Neural crest cell (in vitro differentiated cells): Measurements from ENCODE around the gene ZNF276. TPM values are rescaled to one million over a fixed set of nuclear protein-coding genes. Genes with fewer than 3 reads are reported as not detected.

Experiments
- DNase-seq: peaks from one replicate; pipeline ENCODE4 v3.0.0; 2021; ENCODE audit warnings: low read depth, mixed read lengths, low spot score
- H3K27ac Mint-ChIP-seq: one replicate; pipeline ENCODE4 v1.8.0; 2021; ENCODE audit warnings: mild to moderate bottlenecking, mixed read lengths; ENCODE audit not compliant: unreplicated experiment
- H3K27me3 Mint-ChIP-seq: 2 replicates; pipeline ENCODE4 v1.8.0; 2021; ENCODE audit warnings: low read depth, mild to moderate bottlenecking, mixed read lengths
- H3K36me3 Mint-ChIP-seq: 2 replicates; pipeline ENCODE4 v1.8.0; 2021; ENCODE audit warnings: low read depth, mild to moderate bottlenecking, mixed read lengths
- H3K4me1 Mint-ChIP-seq: 2 replicates; pipeline ENCODE4 v1.8.0; 2021; ENCODE audit warnings: mixed read lengths
- H3K4me3 Mint-ChIP-seq: one replicate; pipeline ENCODE4 v1.8.0; 2021; ENCODE audit warnings: mild to moderate bottlenecking, mixed read lengths
- H3K9me3 Mint-ChIP-seq: 2 replicates; pipeline ENCODE4 v1.8.0; 2021; ENCODE audit warnings: mixed read lengths
- total RNA-seq: library from RNA; stranded (reverse); gene quantifications from 2 replicates; pipeline ENCODE4 v1.2.1, GENCODE V29; 2021
- TF ChIP-seq, protein P1 (sequence below): fragments of 200-600 bp; sonication (generic); conservative IDR thresholded peaks from 2 replicates; pipeline ENCODE4 v1.5.0; 2021; ENCODE audit warnings: antibody characterized with exemption, mild to moderate bottlenecking

ZNF276 gene
- total RNA-seq, 1 donor from 2014 or later: 32.9 TPM

DNA sequence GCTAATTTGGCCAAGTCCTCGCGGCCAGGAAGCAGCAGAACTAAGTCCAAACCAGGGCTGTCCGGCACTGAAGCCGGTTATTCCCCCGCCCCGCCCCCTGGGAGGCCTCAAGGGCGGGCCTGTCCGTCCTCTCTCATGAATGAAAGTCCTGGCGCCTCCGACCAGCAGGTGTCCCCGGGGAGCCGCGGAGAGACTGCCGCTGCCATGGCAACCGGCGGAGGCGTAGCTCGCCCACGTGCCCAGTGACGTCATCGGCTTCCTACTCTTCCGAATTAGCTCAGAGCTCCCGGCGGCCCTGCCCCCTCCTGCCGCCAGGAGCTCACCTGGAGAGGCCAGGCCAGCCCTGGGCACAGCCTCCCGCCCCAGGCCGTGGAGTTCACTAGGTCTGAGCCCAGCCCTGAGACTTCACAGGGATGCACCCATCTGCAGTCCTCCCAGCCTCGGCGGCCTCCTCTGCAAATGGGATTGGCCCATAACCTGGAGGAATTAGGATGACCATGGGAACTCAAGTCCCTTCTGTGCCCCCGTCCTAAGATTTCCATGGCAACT is 21.2 kb upstream of the ZNF276 start:
- H3K4me3 Mint-ChIP-seq: peak overlapping the region; percentile 83
- no peaks in the 10 kb centered on the region for H3K9me3 Mint-ChIP-seq
- H3K36me3 Mint-ChIP-seq: peaks cover 3% of the 10 kb centered on the region
- DNase-seq: peak; percentile 98
- H3K4me1 Mint-ChIP-seq: peaks cover 12% of the 10 kb centered on the region
- TF ChIP-seq, protein P1, sequence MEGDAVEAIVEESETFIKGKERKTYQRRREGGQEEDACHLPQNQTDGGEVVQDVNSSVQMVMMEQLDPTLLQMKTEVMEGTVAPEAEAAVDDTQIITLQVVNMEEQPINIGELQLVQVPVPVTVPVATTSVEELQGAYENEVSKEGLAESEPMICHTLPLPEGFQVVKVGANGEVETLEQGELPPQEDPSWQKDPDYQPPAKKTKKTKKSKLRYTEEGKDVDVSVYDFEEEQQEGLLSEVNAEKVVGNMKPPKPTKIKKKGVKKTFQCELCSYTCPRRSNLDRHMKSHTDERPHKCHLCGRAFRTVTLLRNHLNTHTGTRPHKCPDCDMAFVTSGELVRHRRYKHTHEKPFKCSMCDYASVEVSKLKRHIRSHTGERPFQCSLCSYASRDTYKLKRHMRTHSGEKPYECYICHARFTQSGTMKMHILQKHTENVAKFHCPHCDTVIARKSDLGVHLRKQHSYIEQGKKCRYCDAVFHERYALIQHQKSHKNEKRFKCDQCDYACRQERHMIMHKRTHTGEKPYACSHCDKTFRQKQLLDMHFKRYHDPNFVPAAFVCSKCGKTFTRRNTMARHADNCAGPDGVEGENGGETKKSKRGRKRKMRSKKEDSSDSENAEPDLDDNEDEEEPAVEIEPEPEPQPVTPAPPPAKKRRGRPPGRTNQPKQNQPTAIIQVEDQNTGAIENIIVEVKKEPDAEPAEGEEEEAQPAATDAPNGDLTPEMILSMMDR: peak; percentile 78
- no peak overlapping the region for H3K27ac Mint-ChIP-seq
- H3K27me3 Mint-ChIP-seq: peaks cover 3% of the 10 kb centered on the region

DNA sequence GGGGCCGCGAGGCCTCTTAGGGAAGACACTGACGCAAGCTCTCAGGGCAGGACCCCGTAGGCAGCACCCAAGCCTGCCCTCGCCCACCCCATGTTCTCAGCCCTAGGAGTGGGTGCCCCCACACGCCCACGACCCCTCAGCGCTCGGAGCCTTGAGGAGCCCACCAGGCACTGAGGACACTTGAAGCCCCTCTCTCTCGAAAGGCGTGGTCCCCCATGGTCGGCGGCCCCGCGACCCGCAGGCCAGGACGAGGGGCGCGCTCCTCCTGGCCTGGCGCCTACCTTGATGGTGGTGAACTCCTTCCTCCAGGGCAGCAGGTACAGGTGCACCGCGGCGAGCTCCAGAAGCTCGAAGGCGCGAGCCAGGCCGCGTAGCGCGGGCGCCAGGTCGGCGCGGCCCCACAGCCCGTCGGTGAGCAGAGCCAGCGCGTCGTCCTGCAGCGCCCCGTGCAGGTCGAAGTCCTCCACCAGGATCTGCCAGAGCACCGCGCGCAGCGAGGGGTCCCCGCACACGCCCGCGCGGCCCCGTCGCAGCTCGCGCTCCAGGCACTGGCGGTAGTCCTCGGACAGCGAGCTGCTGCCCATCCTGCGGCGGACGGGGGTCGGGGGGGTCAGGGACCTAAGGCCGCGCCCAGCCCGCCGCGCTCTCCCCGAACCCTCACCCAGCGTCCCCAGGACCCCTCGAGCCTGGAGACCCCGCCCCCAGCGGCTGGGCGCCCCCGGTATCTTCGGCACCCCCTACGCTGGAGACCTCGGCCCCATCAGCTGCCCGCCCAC is 20.5 kb upstream of the ZNF276 start:
- peak overlapping the region; percentile 83 for H3K4me3 Mint-ChIP-seq
- no peaks in the 10 kb centered on the region for H3K9me3 Mint-ChIP-seq
- H3K4me1 Mint-ChIP-seq: peaks cover 13% of the 10 kb centered on the region
- peaks cover 3% of the 10 kb centered on the region for H3K36me3 Mint-ChIP-seq
- DNase-seq: no peak
- H3K27ac Mint-ChIP-seq: no peak overlapping the region
- H3K27me3 Mint-ChIP-seq: peaks cover 3% of the 10 kb centered on the region
- TF ChIP-seq, protein P1: peak; percentile 43

DNA sequence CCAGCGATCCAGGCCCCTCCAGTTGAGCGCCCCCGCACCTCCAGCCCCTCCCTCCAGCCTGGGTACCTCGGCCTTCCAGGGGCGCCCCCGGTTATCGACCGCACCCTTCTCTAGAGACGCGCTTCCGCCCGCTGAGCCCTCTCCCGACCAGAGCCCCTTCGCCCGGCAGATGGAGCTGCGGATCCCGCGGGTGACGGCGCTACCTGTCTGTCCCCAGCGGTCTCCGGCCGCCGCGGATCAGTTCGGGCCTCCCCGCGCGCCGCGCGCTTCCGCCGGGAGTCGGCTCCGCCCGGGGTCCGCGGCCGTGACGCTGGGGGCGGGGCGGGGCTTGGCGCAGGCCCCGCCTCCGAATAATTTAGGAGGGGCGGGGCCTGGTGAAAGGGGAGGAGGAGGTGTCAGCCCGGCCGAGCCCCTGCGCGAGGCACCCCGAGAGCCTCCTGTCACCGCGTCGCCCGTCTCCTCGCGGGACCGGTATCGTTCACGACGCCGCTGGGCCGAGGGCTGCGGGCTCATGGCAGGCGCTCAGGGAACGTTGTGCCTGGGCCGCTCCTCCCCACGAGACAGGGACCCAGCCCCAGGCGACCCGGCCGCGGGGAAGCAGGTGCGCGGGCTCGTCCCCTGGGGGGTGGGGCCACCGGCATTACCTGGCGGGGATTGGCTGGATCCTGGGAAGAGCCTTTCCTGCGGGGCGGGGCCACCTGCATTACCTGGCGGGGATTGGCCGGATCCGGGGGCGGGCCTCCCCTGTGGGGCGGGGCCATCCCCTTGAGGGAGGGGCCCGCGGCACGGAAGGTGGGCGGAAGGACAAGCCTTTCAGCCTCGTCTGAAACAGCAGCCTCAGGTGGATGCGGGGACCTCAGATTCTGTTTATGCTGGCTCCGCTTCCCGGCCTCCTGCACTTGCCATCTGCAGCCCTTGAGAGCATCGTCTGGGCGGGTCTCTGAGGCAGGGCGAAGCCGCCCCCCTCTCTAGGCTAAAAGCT is 19.6 kb upstream of the ZNF276 start, which contains the start of gene SPATA2L:
SPATA2L (minus strand) TSS at position 281 of the 982 bp plus-strand sequence. CDS start 473 bp downstream, outside the sequence.
- no peak within 1 kb of the TSS for H3K27ac Mint-ChIP-seq
- TF ChIP-seq, protein P1: peak; percentile 41
- peaks cover 3% of the 10 kb centered on the region for H3K36me3 Mint-ChIP-seq
- H3K4me3 Mint-ChIP-seq: peak within 1 kb of the TSS; percentile 86
- H3K27me3 Mint-ChIP-seq: peaks cover 3% of the 10 kb centered on the region
- DNase-seq: peak; percentile 83
- peaks cover 17% of the 10 kb centered on the region for H3K4me1 Mint-ChIP-seq
- no peaks in the 10 kb centered on the region for H3K9me3 Mint-ChIP-seq

DNA sequence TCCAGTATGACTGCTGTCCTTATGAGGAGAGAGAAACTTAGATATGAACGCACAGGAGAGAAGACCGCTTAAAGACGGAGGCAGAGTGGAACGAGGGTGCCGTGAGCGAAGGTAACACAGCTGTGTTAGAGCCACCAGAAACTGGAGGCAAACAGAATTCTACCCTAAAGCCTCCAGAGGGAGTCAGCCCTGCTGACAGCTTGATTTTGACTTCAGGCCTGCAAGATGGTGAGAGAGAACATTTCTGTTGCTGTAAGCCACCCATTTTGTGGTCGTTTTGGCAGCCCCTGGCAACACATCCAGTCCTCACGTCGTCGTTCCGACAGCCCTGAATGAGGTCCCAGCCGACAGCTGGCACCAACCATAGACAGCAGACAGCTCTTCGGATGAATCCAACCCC is 17.1 kb upstream of the ZNF276 start:
- H3K36me3 Mint-ChIP-seq: no peaks in the 10 kb centered on the region
- H3K9me3 Mint-ChIP-seq: no peaks in the 10 kb centered on the region
- H3K4me3 Mint-ChIP-seq: peak overlapping the region; percentile 61
- H3K4me1 Mint-ChIP-seq: peaks cover 13% of the 10 kb centered on the region
- H3K27me3 Mint-ChIP-seq: peaks cover 3% of the 10 kb centered on the region
- TF ChIP-seq, protein P1: no peak
- H3K27ac Mint-ChIP-seq: no peak overlapping the region
- no peak for DNase-seq

DNA sequence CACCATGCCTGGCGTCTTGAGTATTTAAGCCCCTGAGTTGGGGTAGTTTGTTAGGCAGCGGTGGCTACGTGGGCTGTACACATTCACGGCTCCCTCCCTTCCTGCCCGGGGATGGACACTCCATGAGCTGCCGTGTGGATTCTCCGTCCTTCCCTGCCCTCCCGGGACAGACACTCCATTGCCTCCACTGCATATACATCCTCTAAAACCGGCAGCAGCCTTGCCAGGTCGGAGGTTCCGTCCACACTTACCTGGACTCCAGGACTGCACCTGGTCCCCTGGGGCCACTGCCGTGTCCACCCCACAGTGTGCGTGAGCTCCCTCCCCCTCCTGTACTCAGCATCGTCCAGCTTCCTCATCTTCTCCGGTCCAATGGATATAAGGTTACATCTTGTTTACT is 16.3 kb upstream of the ZNF276 start:
- Mint-ChIP-seq H3K27ac (no peak overlapping the region), H3K9me3 (no peaks in the 10 kb centered on the region), H3K36me3 (no peaks in the 10 kb centered on the region), H3K4me1 (peaks cover 12% of the 10 kb centered on the region), H3K27me3 (peaks cover 3% of the 10 kb centered on the region), H3K4me3 (peak overlapping the region; percentile 52)
- DNase-seq: no peak
- TF ChIP-seq, protein P1: no peak
